Body of pancreas (tissue), 4 donors: ENCODE measurements around the gene CYREN.

ENCODE experiments used
- CTCF ChIP-seq, 7 experiments: fragments of 450-650 bp in 4 of 7; fragments of 200-600 bp in 3 of 7; sonication (generic) in 3 of 7; IDR thresholded peaks; one replicate each; pipeline ENCODE4 v1.5.1; 2016 to 2019; ENCODE audit warnings: antibody characterized with exemption in 7 of 7
- POLR2A ChIP-seq, 3 donors: fragments of 450-650 bp; IDR thresholded peaks; one replicate each; pipeline ENCODE4 v1.6.1; 2016; ENCODE audit warnings: antibody characterized with exemption in 3 of 3, mild to moderate bottlenecking in 2 of 3

GRCh38 chr7:135156290-135156689 is 14.2 kb downstream of the CYREN start:
- TF ChIP-seq CTCF (IDR thresholded peaks at IDR 0.05) (no peak), POLR2A (IDR thresholded peaks at IDR 0.05) (no peak)
